HepG2 (cell line): ENCODE data around the gene KRTAP19-6. TPM values are rescaled to one million over a fixed set of nuclear protein-coding genes. Genes with fewer than 3 reads are reported as not detected.

Experiments used
- ATAC-seq: fragments of 200-7000 bp; cut with Tn5 transposase; 3 replicates; pipeline ENCODE4 v1.9.1; 2020; ENCODE audit warnings: mild to moderate bottlenecking, moderate library complexity
- BruUV-seq: library from RNA; stranded (reverse); fragments of 400-500 nt; replicated peaks from 2 replicates; lab custom pipeline; 2021; lab: Mats Ljungman, UMichigan
- CTCF ChIA-PET: fragments of 300-600 bp; formaldehyde crosslinking; extraction: SDS; loops from one replicate; lab custom pipeline; 2021; ENCODE audit warnings: low total read pairs, inconsistent platforms, low intra/inter-chr PET ratio; lab: Yijun Ruan, JAX
- POLR2A ChIA-PET: fragments of 350-600 bp; sonication (Branson Sonifier 250); formaldehyde crosslinking; loops from one replicate; lab custom pipeline; 2020; ENCODE audit warnings: antibody characterized with exemption, inconsistent platforms; lab: Yijun Ruan, JAX
- DNase-seq: peaks from one replicate; pipeline ENCODE4 v3.0.0-alpha.2; 2015; ENCODE audit warnings: low spot score
- FAIRE-seq: peaks from 3 replicates; lab custom pipeline; 2011; peaks lifted over from hg19 to GRCh38; lab: Jason Lieb, UNC
- H2AFZ ChIP-seq: one replicate; pipeline ENCODE4 v1.6.1; 2011; ENCODE audit warnings: low read length, inconsistent platforms
- H3K27ac ChIP-seq: fragments of 300-600 bp; 3 replicates; pipeline ENCODE4 v1.8.0; 2011; ENCODE audit warnings: mixed run types, mild to moderate bottlenecking, mixed read lengths, low read length, inconsistent platforms; ENCODE audit not compliant: insufficient read depth; ENCODE audit errors: extremely low read length
- H3K27me3 ChIP-seq, 2 experiments: fragments of 200-600 bp in 1 of 2; 2 replicates in 1 of 2; 3 replicates in 1 of 2; pipeline versions ENCODE4 v1.6.0 to v1.8.0; 2011; ENCODE audit warnings: low read length in 2 of 2, mild to moderate bottlenecking in 2 of 2, moderate library complexity in 2 of 2, inconsistent platforms in 1 of 2; ENCODE audit not compliant: insufficient read depth in 2 of 2, control insufficient read depth in 1 of 2
- H3K36me3 ChIP-seq, 2 experiments: fragments of 200-600 bp in 1 of 2; replicated peaks in 1 of 2; 2 replicates in 1 of 2; 3 replicates in 1 of 2; pipeline versions ENCODE4 v1.5.1 to v1.8.0; 2011; ENCODE audit warnings: low read length in 2 of 2, inconsistent platforms in 1 of 2; ENCODE audit not compliant: insufficient read depth in 2 of 2, control insufficient read depth in 1 of 2
- H3K4me1 ChIP-seq: 2 replicates; pipeline ENCODE4 v1.5.1; 2012; ENCODE audit warnings: low read length, inconsistent platforms; ENCODE audit not compliant: insufficient read depth
- H3K4me2 ChIP-seq: 2 replicates; pipeline ENCODE4 v1.6.0; 2011; ENCODE audit warnings: low read depth, low read length, inconsistent platforms
- H3K4me3 ChIP-seq, 3 experiments: fragments of 200-600 bp in 1 of 3; sonication (generic), shearing (Covaris generic) in 1 of 3; replicated peaks in 1 of 3; 2 replicates each; pipeline ENCODE4 v1.5.1; 2011 to 2016; ENCODE audit warnings: low read length in 3 of 3, inconsistent platforms in 2 of 3, low read depth in 2 of 3, mild to moderate bottlenecking in 2 of 3, control low read depth in 1 of 3, mixed read lengths in 1 of 3; ENCODE audit not compliant: insufficient read depth in 1 of 3
- H3K79me2 ChIP-seq: one replicate; pipeline ENCODE4 v1.6.1; 2011; ENCODE audit warnings: low read length, inconsistent platforms; ENCODE audit not compliant: insufficient read depth
- H3K9ac ChIP-seq: 2 replicates; pipeline ENCODE4 v1.6.0; 2011; ENCODE audit warnings: mild to moderate bottlenecking, low read depth, low read length, inconsistent platforms; ENCODE audit not compliant: insufficient read depth
- H3K9me3 ChIP-seq: 2 replicates; pipeline ENCODE4 v1.5.1; 2012; ENCODE audit warnings: mild to moderate bottlenecking, low read length
- H4K20me1 ChIP-seq: 2 replicates; pipeline ENCODE4 v1.6.0; 2011; ENCODE audit warnings: inconsistent platforms, mild to moderate bottlenecking, low read length, moderate library complexity; ENCODE audit not compliant: insufficient read depth
- BHLHE40 ChIP-seq: IDR thresholded peaks from 2 replicates; pipeline ENCODE4 v1.6.1; 2011; ENCODE audit warnings: low read length, improper control_type of control experiment
- HNF1B ChIP-seq: sonication (generic); formaldehyde crosslinking; IDR thresholded peaks from 2 replicates; pipeline ENCODE4 v1.5.1; 2020; ENCODE audit warnings: mild to moderate bottlenecking, moderate library complexity, missing genetic modification reagents
- MTERF4 ChIP-seq: sonication (generic); formaldehyde crosslinking; IDR thresholded peaks from 2 replicates; pipeline ENCODE4 v1.8.0; 2023; ENCODE audit warnings: mild to moderate bottlenecking, missing genetic modification reagents
- NFKBIZ ChIP-seq: IDR thresholded peaks from 2 replicates; pipeline ENCODE4 v1.6.1; 2018; ENCODE audit warnings: missing genetic modification reagents, missing compliant biosample characterization
- TBL1XR1 ChIP-seq: fragments of 150-350 bp; IDR thresholded peaks from 2 replicates; pipeline ENCODE4 v1.6.1; 2014; ENCODE audit warnings: borderline replicate concordance, low read length; ENCODE audit not compliant: partially characterized antibody
- UBTF ChIP-seq: sonication (generic); formaldehyde crosslinking; IDR thresholded peaks from 2 replicates; pipeline ENCODE4 v1.4.0; 2020; ENCODE audit warnings: mild to moderate bottlenecking, missing genetic modification reagents
- ZNF350 ChIP-seq: sonication (generic); formaldehyde crosslinking; IDR thresholded peaks from 2 replicates; pipeline ENCODE4 v1.4.0; 2020; ENCODE audit warnings: mild to moderate bottlenecking, low read depth, missing genetic modification reagents, borderline replicate concordance
- ZNF605 ChIP-seq: sonication (generic); formaldehyde crosslinking; IDR thresholded peaks from 2 replicates; pipeline ENCODE4 v1.8.0; 2022; ENCODE audit warnings: mild to moderate bottlenecking, missing genetic modification reagents
- ZNF740 ChIP-seq: sonication (generic); formaldehyde crosslinking; IDR thresholded peaks from 2 replicates; pipeline ENCODE4 v1.4.0; 2020; ENCODE audit warnings: missing genetic modification reagents
- ZNF891 ChIP-seq: sonication (generic); formaldehyde crosslinking; IDR thresholded peaks from 2 replicates; pipeline ENCODE4 v1.5.0; 2020; ENCODE audit warnings: mild to moderate bottlenecking, missing genetic modification reagents
- WGBS: methylation state at CpG from one replicate; pipeline ENCODE4 v1.1.6; 2017; ENCODE audit warnings: low lambda C conversion rate; 5-methylcytosine and 5-hydroxymethylcytosine counted together
- in situ Hi-C: cut with HindIII; loops from 2 replicates; pipeline ENCODE4 v1.10.0; 2017; ENCODE audit warnings: low pct_unique_long_range_greater_than_20kb; ENCODE audit not compliant: extremely low pct_ligation_motif_present
- intact Hi-C: fragments of 100-400 bp; cut with micrococcal nuclease; formaldehyde crosslinking; loops from one replicate; pipeline ENCODE4 v1.10.0; 2022; ENCODE audit not compliant: unreplicated experiment
- polyA plus RNA-seq, 8 experiments: library from polyadenylated mRNA; depleted of rRNA in 3 of 8; stranded (reverse) in 7 of 8; unstranded in 1 of 8; fragments of >200 nt; fragmentation: Illumina TruSeq in 4 of 8; extraction: Trizol in 4 of 8; gene quantifications; 2 replicates each; pipeline versions ENCODE4 v1.2.1 to v1.2.3, GENCODE V29; 2011 to 2016; ENCODE audit warnings: low read depth in 4 of 8, missing spikeins in 1 of 8, mixed read lengths in 1 of 8; ENCODE audit not compliant: insufficient read depth in 1 of 8
- total RNA-seq, 5 experiments: library from RNA; depleted of rRNA; stranded (reverse); fragments of >200 nt; fragmentation: Illumina TruSeq; extraction: Trizol; gene quantifications; 2 replicates each; pipeline ENCODE4 v1.2.3, GENCODE V29; 2016; ENCODE audit warnings: low read depth in 1 of 5

KRTAP19-6 gene
- total and polyA plus RNA-seq, 2 of the 13 experiments (the other 11 are each of a cell fraction or from before 2014, with no cell fraction given), result not detected

DNA sequence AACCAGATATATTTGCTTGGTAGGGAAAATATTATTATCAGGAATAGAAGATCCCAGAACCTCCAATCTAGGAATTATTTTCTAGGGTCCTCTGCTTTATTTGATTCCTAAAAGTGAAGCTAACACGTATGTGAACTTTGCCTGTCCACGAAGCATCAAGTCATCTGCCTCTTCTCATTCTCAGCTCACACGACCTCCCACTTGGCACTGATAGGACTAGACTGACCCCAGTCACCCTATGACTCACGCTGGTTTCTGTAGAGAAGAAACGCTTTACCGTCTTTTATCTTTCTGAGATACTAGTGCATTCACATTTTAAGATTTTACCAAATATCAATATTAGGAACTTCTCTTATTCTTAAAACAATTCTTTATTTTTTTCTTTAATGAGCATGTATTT, 21.4 kb upstream of the KRTAP19-6 start:
- DNase-seq, result no peak
- POLR2A ChIA-PET, result no interaction called here
- BruUV-seq, result no TSS peak
- no peaks in the 10 kb centered on the region for H4K20me1 ChIP-seq
- no peak overlapping the region for H3K4me3 ChIP-seq
- CTCF ChIA-PET, result no interaction called here
- H3K27ac ChIP-seq, result no peak overlapping the region
- FAIRE-seq, result no peak
- H3K9ac ChIP-seq, result no peak overlapping the region
- H3K79me2 ChIP-seq, result no peaks in the 10 kb centered on the region
- 19% methylated on average over 6 of the region's 6 CpGs for WGBS
- no peaks in the 10 kb centered on the region for H3K36me3 ChIP-seq
- in situ Hi-C loops, result no loop called here
- no peak overlapping the region for H2AFZ ChIP-seq
- no peak for ATAC-seq
- no peak overlapping the region for H3K4me2 ChIP-seq
- no peaks in the 10 kb centered on the region for H3K4me1 ChIP-seq
- peaks cover 83% of the 10 kb centered on the region for H3K9me3 ChIP-seq
- intact Hi-C loops, result no loop called here
- H3K27me3 ChIP-seq, result no peaks in the 10 kb centered on the region
- TF ChIP-seq BHLHE40 (no peak), MTERF4 (CRISPR knock-in tag) (no peak), HNF1B (no peak), NFKBIZ (CRISPR knock-in tag) (no peak), ZNF740 (CRISPR knock-in tag) (no peak), ZNF350 (CRISPR knock-in tag) (no peak), UBTF (CRISPR knock-in tag) (no peak), TBL1XR1 (no peak), ZNF891 (CRISPR knock-in tag) (no peak), ZNF605 (CRISPR knock-in tag) (no peak)
